Activated T-helper 9 cell treated with anti-CD3 and anti-CD28 coated beads, Interleukin-2, amount 50 U/mL, for 16 hours (primary cell): ENCODE measurements around the gene WNT10A.

ENCODE experiments used
- DNase-seq: peaks from one replicate; pipeline ENCODE4 v3.0.0-alpha.2; 2020; ENCODE audit warnings: low read depth

The WNT10A gene

GRCh38 chr2:218857371-218858137 is 23.1 kb upstream of the WNT10A start:
- DNase-seq = no peak

- DNase-seq = no peak
Measured at GRCh38 chr2:218858138-218858445, 22.6 kb upstream of the WNT10A start.

GRCh38 chr2:218858671-218859555 is 21.7 kb upstream of the WNT10A start:
- DNase-seq = no peak

GRCh38 chr2:218859556-218859987 is 21.1 kb upstream of the WNT10A start, which contains the start of gene WNT6:
WNT6 (plus strand) TSS chr2:218859805; CDS start chr2:218860038, 233 bp downstream.
- DNase-seq = no peak

- DNase-seq = no peak
Measured at GRCh38 chr2:218859988-218860831, 20.4 kb upstream of the WNT10A start.

- DNase-seq = no peak
Measured at GRCh38 chr2:218860950-218861381, 19.7 kb upstream of the WNT10A start.

GRCh38 chr2:218861645-218862318 is 18.9 kb upstream of the WNT10A start:
- no peak for DNase-seq

GRCh38 chr2:218863021-218863520 is 17.6 kb upstream of the WNT10A start:
- DNase-seq = no peak

GRCh38 chr2:218865396-218865795 is 15.3 kb upstream of the WNT10A start:
- DNase-seq = no peak

GRCh38 chr2:218865999-218866398 is 14.7 kb upstream of the WNT10A start:
- DNase-seq = no peak

GRCh38 chr2:218867900-218868299 is 12.8 kb upstream of the WNT10A start:
- no peak for DNase-seq

- no peak for DNase-seq
Measured at GRCh38 chr2:218869064-218869463, 11.6 kb upstream of the WNT10A start.

- DNase-seq = no peak
Measured at GRCh38 chr2:218870984-218871344, 9.7 kb upstream of the WNT10A start.

GRCh38 chr2:218871345-218872302 is 9.0 kb upstream of the WNT10A start:
- no peak for DNase-seq

GRCh38 chr2:218872645-218873358 is 7.8 kb upstream of the WNT10A start:
- DNase-seq = no peak

GRCh38 chr2:218873359-218874194 is 7.1 kb upstream of the WNT10A start:
- no peak for DNase-seq

GRCh38 chr2:218875692-218876246 is 4.9 kb upstream of the WNT10A start:
- no peak for DNase-seq

- DNase-seq = peak; percentile 46
Measured at GRCh38 chr2:218876562-218877219, 4.0 kb upstream of the WNT10A start.
